HG03520 (cell line): Measurements from ENCODE around the gene CDNF.

ENCODE experiments used
- ATAC-seq: cut with Tn5 transposase; IDR thresholded peaks from one replicate; pipeline ENCODE4 v1.9.1; 2021; ENCODE audit warnings: mild to moderate bottlenecking, moderate library complexity; ENCODE audit not compliant: unreplicated experiment

CDNF gene

GRCh38 chr10:14801723-14802122, 36.1 kb downstream of the CDNF start:
- no peak for ATAC-seq

- ATAC-seq: no peak
Measured at GRCh38 chr10:14800397-14800796, 37.4 kb downstream of the CDNF start.

- ATAC-seq: no peak
Measured at GRCh38 chr10:14798636-14799035, 39.2 kb downstream of the CDNF start.

- no peak for ATAC-seq
Measured at GRCh38 chr10:14787938-14788337, 49.9 kb downstream of the CDNF start.

GRCh38 chr10:14784459-14785055, 53.3 kb downstream of the CDNF start:
- ATAC-seq: no peak

GRCh38 chr10:14782691-14783363, 55.0 kb downstream of the CDNF start:
- ATAC-seq: no peak

- no peak for ATAC-seq
Measured at GRCh38 chr10:14781763-14782162, 56.1 kb downstream of the CDNF start.

GRCh38 chr10:14779001-14779651, 58.7 kb downstream of the CDNF start:
- no peak for ATAC-seq

GRCh38 chr10:14776546-14776945, 61.3 kb downstream of the CDNF start:
- ATAC-seq: no peak

- ATAC-seq: no peak
Measured at GRCh38 chr10:14775656-14776055, 62.2 kb downstream of the CDNF start.

- ATAC-seq: no peak
Measured at GRCh38 chr10:14774797-14775196, 63.0 kb downstream of the CDNF start, which contains the start of gene FAM107B. TSS of gene FAM107B (minus strand) at chr10:14774897. CDS start at chr10:14774663, 234 bp downstream.

GRCh38 chr10:14774214-14774580, 63.6 kb downstream of the CDNF start:
- ATAC-seq: no peak

- no peak for ATAC-seq
Measured at GRCh38 chr10:14773551-14774213, 64.2 kb downstream of the CDNF start.

- no peak for ATAC-seq
Measured at GRCh38 chr10:14772399-14772798, 65.4 kb downstream of the CDNF start.

- ATAC-seq: no peak
Measured at GRCh38 chr10:14770927-14771326, 66.9 kb downstream of the CDNF start.
